HCT116 (cell line): ENCODE data around the gene SYNJ1.

Experiments used
- POLR2A ChIP-seq: IDR thresholded peaks from 2 replicates; pipeline ENCODE4 v1.7.0; 2011; ENCODE audit warnings: borderline replicate concordance; ENCODE audit not compliant: insufficient read depth, insufficient read length; ENCODE audit errors: extremely low read depth
- REST ChIP-seq: IDR thresholded peaks from 2 replicates; pipeline ENCODE4 v1.6.1; 2012; ENCODE audit warnings: low read depth
- ZNF274 ChIP-seq: fragments of 200-500 bp; sonication (Bioruptor generic); IDR thresholded peaks from 2 replicates; pipeline ENCODE4 v1.6.1; 2014; ENCODE audit warnings: mild to moderate bottlenecking, low read depth, low read length, inconsistent platforms
- TF ChIP-seq, protein P1 (sequence below), 3 experiments: fragments of 200-600 bp in 1 of 3; sonication (generic) in 1 of 3; IDR thresholded peaks in 2 of 3; conservative IDR thresholded peaks in 1 of 3; 2 replicates each; pipeline ENCODE4 v1.5.1; 2012 to 2017; ENCODE audit warnings: low read depth in 2 of 3, low read length in 2 of 3, antibody characterized with exemption in 1 of 3, borderline replicate concordance in 1 of 3, control low read depth in 1 of 3, mild to moderate bottlenecking in 1 of 3, mixed read lengths in 1 of 3, mixed run types in 1 of 3, moderate library complexity in 1 of 3; ENCODE audit not compliant: insufficient read depth in 1 of 3

DNA sequence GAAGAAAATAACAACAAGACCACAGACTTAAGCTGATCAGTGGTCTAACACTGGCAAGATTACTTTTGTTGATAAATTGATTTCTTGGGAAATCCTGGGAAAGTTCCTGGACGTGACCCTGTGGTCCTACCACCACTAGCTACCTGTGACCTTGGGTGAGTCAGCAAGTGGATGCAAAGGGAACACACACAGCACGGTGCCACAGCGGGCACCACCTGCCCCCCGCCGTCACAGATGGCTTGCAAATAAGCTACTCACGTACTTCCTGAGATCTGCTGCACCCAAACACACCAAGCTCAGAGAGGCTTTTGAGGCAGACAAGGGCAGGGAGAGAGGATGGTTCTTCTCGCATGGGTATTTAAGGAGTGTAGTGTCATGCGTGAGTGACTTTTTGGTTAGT is 128.3 kb downstream of the SYNJ1 start:
- TF ChIP-seq POLR2A = no peak
- TF ChIP-seq, protein P1, sequence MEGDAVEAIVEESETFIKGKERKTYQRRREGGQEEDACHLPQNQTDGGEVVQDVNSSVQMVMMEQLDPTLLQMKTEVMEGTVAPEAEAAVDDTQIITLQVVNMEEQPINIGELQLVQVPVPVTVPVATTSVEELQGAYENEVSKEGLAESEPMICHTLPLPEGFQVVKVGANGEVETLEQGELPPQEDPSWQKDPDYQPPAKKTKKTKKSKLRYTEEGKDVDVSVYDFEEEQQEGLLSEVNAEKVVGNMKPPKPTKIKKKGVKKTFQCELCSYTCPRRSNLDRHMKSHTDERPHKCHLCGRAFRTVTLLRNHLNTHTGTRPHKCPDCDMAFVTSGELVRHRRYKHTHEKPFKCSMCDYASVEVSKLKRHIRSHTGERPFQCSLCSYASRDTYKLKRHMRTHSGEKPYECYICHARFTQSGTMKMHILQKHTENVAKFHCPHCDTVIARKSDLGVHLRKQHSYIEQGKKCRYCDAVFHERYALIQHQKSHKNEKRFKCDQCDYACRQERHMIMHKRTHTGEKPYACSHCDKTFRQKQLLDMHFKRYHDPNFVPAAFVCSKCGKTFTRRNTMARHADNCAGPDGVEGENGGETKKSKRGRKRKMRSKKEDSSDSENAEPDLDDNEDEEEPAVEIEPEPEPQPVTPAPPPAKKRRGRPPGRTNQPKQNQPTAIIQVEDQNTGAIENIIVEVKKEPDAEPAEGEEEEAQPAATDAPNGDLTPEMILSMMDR (IDR thresholded peaks at IDR 0.05 in 2 of 3, conservative IDR thresholded peaks at IDR 0.05 in 1 of 3; ENCODE audit: borderline replicate concordance in 1 of 3, insufficient read depth in 1 of 3, low read depth in 2 of 3, low read length in 2 of 3) = no peak
- no peak for TF ChIP-seq REST
- TF ChIP-seq ZNF274 = no peak
